GM12874 (cell line): Measurements from ENCODE around the gene FGF7.

Source experiments
- TF ChIP-seq, protein P1 (sequence below): IDR thresholded peaks from 2 replicates; pipeline ENCODE4 v1.5.1; 2011; ENCODE audit warnings: low read depth, mild to moderate bottlenecking, control low read depth, low read length, moderate library complexity; ENCODE audit not compliant: insufficient read depth

FGF7 gene

DNA sequence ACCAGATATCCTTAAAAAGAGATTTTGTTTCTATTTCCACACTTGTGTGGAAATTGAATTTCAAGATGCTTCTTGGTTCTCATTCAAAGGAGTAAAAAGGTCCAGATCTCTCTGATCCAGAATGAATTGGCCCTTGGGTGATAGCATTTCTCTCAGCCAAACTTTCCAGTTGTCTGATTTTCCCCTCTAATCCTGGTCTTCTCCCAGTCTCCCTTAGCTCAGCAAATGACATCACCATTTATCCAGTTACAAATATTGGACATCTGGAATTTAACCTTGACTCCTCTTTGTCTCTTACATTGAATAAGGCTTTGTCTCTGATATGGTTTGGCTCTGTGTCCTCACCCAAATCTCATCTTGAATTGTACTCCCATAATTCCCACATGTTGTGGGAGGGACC is 10.2 kb upstream of the FGF7 start:
- TF ChIP-seq, protein P1, sequence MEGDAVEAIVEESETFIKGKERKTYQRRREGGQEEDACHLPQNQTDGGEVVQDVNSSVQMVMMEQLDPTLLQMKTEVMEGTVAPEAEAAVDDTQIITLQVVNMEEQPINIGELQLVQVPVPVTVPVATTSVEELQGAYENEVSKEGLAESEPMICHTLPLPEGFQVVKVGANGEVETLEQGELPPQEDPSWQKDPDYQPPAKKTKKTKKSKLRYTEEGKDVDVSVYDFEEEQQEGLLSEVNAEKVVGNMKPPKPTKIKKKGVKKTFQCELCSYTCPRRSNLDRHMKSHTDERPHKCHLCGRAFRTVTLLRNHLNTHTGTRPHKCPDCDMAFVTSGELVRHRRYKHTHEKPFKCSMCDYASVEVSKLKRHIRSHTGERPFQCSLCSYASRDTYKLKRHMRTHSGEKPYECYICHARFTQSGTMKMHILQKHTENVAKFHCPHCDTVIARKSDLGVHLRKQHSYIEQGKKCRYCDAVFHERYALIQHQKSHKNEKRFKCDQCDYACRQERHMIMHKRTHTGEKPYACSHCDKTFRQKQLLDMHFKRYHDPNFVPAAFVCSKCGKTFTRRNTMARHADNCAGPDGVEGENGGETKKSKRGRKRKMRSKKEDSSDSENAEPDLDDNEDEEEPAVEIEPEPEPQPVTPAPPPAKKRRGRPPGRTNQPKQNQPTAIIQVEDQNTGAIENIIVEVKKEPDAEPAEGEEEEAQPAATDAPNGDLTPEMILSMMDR: no peak

DNA sequence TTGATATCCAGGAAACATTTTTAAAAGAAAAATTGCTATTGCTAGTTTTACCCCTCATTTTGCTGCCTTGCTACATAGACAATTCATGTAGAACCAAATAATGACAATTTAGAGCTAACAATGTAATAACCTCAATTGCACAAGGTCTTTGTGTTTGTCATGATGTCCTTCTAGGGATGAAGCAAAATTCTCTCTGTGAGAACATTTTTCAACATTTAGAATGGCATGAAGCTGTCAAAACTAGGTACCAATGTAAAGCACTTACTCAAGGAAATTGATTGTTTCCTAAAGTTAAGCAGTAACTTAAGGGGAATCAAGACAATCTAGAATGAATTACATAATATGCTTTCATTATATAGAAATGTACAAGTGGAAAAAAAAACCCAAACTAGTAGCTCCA is 7.9 kb upstream of the FGF7 start:
- TF ChIP-seq, protein P1: no peak

DNA sequence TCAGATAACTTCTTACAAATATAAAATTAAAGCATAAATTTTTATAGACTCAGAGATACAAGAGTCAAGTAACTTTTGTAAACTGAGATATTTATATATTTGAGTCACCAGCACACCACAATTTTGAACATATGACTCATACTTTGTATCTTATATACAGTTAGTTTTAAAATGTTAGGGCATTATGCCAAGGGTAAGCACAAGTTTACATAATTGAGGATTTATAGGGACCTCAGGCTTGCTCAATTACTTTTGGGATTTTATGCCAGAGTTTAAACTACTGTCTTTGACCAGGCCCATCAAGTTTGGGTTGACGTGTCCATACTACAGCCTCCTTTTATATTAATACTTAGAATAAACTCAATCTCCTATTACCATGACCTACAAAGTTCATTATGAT is 7.4 kb upstream of the FGF7 start:
- TF ChIP-seq, protein P1: no peak

DNA sequence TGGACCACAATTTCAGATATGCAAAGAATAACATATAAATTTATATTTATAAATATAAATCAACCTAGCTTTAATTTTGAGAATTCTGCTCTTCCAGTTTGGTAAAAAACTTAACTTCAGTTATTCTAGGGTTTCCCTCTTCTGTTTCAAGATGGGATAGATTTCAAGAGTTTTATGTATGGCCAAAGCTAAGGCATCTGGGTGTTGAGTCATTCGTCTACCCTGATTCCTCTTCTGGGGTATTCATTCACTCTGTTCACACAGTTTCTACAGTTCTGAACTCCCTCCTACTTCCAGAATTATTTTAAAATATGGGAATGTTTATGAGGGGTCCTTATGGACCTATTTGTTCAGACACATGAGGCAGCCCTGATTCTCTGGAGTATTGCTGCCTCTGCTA is 4.2 kb upstream of the FGF7 start:
- TF ChIP-seq, protein P1: no peak

DNA sequence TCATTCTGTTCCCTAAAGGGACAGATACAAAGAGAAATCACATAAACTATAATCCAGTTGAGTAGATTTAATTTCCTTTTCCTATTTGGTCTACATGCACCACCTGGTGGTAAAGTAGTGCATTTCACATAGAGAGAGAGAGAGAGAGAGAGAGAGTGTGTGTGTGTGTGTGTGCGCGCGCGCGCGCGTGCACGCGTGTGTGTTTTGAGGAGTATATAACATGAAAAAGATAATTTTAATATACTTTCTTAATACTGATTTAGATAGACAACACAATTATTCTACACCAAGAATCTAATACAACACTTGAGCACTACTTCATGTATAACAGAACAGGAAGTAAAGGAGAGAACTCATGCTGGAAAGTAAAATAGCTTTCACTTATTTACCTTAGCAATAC is 1.1 kb upstream of the FGF7 start:
- TF ChIP-seq, protein P1: peak; percentile 43; the same call in 1 of the 2 replicates

DNA sequence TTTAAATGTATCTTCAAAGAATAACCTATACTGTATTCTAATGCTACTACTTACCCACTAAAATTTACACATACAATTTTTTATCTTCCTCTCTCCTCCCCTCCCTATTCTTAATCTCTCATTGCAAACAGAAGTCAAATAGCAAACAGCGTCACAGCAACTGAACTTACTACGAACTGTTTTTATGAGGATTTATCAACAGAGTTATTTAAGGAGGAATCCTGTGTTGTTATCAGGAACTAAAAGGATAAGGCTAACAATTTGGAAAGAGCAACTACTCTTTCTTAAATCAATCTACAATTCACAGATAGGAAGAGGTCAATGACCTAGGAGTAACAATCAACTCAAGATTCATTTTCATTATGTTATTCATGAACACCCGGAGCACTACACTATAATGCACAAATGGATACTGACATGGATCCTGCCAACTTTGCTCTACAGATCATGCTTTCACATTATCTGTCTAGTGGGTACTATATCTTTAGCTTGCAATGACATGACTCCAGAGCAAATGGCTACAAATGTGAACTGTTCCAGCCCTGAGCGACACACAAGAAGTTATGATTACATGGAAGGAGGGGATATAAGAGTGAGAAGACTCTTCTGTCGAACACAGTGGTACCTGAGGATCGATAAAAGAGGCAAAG is 984 bp downstream of the FGF7 start:
- TF ChIP-seq, protein P1: no peak

DNA sequence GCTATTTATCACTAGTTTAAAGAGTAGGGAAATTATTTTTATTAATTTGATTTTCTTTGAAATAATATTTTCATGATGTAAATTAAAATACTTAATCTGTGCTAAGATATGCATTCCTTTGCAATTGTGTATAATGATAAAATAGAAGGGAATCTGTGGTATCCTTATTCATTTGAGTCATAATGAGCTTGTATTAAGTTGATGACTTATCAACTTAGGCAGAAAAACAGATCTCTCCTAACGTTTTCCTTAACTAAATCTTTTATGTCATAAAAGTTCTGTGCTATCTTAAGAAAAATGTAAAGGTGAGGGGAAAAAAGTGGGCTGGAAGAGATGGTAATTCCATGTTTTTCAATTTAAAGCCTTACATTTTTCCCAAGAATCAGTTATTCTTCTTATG is 1.9 kb downstream of the FGF7 start:
- TF ChIP-seq, protein P1: no peak
